NCI-H128 (cell line): ENCODE data around the gene XG.
A peak's percentile ranks its signal among the peaks of the same experiment; 100 is the strongest.
"Not testable (repeated sequence)": the region's sequence is repeated elsewhere in the genome, so short reads cannot be mapped to it uniquely, and the experiment has no call there.

Source experiments
- DNase-seq: peaks from one replicate; lab custom pipeline; 2025; ENCODE audit not compliant: unreplicated experiment; lab: John Stamatoyannopoulos, UW

XG gene

DNA sequence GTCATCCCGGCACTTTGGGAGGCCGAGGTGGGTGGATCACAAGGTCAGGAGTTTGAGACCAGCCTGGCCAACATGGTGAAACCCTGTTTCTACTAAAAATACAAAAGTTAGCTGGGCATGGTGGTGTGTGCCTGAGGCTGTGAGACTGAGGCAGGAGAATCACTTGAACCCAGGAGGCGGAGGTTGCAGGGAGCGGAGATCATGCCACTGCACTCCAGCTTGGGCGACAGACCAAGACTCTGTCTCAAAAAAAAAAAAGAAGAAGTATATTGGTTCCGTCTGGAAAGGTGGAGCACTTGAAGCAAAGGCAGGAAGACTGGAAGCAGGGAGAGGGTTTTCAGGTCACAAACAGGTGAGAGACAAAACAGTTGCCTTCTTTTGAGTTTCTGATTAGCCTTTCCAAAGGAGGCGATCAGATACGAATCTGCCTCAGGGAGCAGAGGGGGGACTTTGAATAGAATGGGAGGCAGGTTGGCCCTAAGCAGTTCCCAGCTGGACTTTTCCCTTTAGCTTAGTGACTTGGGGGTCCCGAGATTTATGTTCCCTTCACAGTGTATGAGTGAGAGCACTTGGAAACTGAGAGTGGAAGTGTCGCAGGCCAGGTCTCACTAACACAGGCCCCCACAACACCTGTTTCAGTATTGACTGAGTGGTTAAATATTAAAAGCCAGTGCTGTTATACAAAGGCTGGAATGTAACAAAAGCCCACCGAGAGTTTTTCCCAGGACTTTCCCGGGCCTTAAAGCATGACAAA, 28.8 kb downstream of the XG start:
- DNase-seq = not testable (repeated sequence)

- DNase-seq = no peak
Measured at GRCh38 chrX:2781226-2781571, 29.4 kb downstream of the XG start.

DNA sequence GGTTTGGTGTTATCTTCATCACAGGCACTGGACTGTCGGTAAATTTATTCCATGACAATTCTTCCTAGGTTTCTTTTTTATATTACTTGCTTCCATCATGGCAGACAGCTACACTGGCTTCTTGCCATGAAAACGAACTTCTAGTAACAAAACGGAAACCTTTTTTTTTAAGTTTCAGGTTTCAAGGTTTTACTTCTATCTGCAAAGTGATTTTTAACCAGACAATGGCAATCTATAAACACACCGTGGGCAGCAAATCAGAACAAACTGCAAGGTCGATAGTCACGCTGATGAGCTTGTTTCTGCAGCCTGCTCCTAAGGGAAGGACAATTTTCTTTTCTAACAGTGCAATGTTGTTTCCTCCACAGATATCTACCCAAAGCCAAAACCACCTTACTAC, 29.9 kb downstream of the XG start:
- no peak for DNase-seq

GRCh38 chrX:2782171-2782570, 30.3 kb downstream of the XG start:
- no peak for DNase-seq

- DNase-seq = no peak
Measured at GRCh38 chrX:2782778-2783177, 30.9 kb downstream of the XG start.

DNA sequence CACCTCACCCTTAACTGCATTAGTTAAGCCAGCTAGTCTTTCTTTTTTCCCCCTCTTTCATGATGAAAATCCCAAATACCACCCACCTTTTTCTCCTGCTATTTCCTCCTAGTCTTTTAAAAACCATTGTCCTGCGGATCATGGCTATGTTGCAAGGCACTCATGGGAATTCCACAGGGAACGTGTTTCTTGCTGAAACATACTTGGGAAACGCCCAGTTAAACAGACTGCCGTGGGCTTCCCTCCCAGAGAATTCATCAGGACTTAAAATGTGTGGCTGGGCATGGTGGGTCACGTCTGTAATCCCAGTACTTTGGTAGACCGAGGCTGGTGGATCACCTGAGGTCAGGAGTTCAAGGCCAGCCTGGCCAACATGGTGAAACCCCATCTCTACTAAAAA, 32.2 kb downstream of the XG start:
- DNase-seq = no peak

DNA sequence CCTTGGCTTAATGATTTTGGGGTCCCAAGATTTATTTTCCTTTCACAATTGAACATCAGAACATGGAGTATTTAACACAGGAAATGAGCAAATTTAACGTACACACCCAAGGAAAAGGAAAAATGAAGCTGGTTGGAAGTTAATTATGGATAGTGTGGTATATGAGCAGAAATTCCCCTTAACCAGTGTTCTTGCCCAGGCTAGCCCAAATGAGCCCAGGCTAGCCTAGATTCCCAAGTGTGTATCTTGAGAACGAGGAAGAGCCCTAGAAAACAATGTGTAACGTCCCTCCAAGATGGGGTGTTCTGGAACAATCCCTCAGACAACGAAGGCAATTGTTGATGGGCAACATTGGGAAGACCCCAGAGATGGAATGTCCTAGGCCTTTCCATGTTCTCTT, 33.7 kb downstream of the XG start:
- DNase-seq = no peak

DNA sequence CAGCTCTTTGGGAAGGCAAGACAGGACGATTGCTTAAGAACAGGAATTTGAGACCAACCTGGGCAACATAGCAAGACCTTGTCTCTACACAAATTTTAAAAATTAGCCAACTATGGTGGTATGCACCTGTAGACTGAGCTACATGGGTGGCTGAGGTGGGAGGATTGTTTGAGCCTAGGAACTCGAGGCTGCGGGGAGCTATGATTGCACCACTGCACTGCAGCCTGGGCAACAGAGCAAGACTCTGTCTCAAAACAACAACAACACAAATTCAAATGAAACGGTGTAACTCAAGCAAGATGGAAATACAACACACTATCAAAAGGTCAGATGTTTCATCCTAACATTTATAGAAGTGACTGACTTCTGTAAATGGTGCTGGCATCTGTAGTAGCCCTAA, 37.1 kb downstream of the XG start:
- no peak for DNase-seq

GRCh38 chrX:2789569-2789968, 37.7 kb downstream of the XG start:
- no peak for DNase-seq

DNA sequence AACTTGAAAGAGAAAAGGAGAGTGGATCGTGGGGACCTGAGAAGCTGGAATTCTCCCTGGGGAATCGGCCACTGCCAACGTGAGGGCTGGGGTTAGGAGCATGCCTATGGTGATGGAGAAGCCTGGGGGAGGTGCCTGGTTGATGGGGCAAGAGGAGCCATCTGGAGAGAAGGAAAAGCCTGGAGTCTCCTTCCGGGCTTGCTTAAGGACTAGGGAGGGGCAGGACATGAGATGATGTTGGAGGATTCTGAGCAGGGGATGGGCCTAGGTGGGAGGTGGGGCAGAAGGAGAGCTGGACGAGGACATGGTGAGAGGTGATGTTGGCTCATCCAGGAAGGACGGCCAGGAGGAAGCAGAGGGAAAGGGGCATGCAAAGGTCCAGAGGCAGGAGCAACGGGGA, 41.9 kb downstream of the XG start:
- no peak for DNase-seq

- DNase-seq = no peak
Measured at GRCh38 chrX:2794336-2794735, 42.5 kb downstream of the XG start.

- DNase-seq = not testable (repeated sequence)
Measured at GRCh38 chrX:2796808-2797207, 45.0 kb downstream of the XG start.

- DNase-seq = no peak
Measured at GRCh38 chrX:2799369-2799768, 47.5 kb downstream of the XG start.

DNA sequence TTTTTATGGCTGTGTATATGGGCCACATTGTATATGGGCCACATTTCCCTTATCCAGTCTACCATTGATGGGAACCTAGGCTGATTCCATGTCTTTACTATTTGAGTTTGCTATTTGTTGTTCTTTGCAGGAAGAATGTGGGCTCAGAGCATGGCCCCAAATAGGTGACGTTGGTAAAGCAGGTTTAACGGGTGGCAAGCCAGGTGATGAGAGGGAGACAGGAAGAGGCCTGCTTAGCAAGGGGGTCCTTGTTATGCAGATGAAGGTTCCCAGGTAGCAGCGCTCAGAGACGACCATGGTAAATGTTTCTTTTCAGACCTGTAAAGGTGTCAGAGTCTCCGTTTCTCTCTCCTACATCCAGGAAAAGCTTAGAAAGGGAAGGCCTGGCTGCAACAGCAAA, 48.1 kb downstream of the XG start:
- DNase-seq = not testable (repeated sequence)

DNA sequence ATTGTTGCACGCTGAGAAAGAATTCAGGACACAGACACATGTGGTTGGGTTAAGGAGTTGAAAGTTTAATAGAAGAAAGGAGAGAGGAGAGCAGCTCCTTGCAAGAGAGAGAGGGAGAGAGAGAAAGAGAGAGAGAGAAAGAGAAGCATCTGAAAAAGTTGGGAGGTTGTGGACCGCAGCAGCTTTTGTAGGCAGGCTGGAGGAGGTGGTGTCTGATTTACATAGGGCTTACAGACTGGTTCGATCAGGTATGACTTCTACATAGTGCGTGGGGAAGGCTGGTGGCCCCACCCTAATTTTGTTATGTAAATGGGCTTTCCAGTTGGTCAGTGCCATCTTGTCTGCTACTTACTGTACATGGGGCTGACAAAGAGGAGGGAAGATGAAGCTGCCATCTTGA, 49.4 kb downstream of the XG start:
- DNase-seq = no peak

DNA sequence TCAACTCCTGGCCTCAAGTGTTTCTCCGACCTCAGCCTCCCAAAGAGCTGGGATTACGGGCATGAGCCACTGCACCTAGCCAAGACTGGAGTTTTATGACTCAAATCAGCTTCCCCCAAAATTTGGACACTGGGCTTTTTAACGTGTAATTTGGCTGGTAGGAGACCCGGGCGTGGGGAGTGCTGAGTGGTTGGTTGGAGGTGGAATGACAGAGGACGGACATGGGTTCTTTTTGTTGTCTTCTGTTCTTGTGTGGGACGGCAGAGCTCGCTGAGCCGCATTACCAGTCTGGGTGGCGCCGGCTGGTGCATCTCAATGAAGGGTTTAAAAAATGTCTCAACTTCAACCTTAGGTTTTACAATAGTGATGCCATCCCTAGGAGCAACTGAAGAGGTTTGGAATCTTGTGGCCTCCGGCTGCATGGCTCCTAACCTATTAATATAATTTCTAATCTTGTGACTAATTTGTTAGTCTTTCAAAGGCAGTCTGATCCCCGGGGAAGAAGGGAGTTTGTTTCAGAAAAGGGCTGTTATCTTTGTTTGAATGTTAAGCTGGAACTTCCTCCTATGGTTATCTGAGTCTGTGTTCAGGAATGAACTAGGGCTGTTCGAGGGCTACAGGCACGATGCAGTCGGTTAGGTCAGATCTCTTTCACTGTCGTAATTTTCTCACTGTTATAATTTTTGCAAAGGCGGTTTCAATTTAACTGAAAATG, 50.7 kb downstream of the XG start:
- not testable (repeated sequence) for DNase-seq

DNA sequence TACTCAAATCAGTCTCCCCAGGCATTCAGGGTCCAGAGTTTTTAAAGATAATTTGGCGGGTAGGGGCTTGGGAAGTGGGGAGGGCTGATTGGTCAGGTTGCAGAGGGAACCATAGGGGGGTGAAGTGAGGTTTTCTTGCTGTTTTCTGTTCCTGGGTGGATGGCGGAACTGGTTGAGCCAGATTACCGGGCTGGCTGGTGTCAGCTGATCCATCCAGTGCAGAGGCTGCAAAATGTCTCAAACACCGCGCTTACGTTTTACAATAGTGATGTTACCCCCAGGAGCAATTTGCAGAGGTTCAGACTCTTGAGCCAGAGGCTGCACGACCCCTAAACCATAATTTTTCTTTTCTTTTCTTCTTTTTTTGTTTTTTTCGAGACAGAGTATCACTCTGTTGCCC, 51.6 kb downstream of the XG start:
- not testable (repeated sequence) for DNase-seq

- not testable (repeated sequence) for DNase-seq
Measured at GRCh38 chrX:2804106-2804843, 52.4 kb downstream of the XG start.

DNA sequence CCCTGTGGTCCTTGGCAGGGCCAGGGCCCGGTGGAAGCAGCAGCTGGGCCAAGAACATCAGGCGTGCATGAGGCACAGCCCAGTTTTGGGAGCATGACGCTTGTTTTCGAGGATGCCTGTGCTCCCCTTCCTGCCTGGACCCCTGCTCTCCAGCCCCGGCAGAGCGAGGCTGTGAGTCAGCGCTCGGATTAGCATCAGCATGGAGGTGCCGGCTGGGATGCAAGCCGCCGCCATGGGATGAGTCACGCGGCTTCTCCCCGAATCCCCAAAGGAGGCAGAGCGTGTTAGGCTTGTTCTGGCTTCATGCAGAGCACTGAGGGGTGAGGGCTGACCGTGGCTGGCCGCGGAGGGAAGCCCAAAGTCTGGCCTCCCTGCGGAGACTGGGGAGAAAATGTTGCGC, 53.0 kb downstream of the XG start:
- not testable (repeated sequence) for DNase-seq

DNA sequence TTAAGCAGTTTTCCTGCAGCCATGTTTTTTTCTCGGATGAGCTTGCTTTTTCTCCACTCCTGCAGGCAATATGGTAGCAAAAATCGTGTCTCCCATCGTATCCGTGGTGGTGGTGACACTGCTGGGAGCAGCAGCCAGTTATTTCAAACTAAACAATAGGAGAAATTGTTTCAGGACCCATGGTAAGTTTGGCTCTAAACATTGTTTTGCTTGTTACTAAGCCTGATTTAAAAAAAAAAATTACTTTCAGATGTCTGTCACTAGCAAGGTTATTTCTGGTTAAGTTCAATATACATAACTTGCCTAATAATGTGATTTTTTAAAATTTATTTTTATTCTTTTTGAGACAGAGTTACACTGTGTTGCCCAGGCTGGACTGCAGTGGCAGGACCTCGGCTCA, 59.4 kb downstream of the XG start:
- DNase-seq = no peak

GRCh38 chrX:2812161-2812907, 60.5 kb downstream of the XG start:
- peak; percentile 3 for DNase-seq
